ENCODE data around the gene CEP128.

CEP128 gene

DNA sequence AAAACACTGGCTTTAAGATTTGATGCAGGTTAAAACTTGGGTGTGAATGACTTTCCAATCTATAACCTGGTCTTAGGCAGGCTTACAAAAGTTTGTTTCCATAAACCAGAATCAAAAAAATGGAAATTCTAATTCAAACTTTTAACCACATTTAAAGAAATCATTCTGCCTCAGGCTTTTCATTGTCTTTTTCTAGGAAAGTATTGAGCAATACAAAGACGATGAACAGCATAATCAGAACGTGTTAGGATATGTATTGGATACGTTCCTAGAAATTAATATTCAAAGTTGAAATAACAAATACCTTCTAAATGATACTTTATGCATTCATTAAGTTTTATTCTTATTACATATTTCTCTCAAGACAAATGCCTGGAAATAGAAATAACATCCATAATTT lies 172.9 kb downstream of the CEP128 start:
- Histone ChIP-seq H3K4me3 (ENCODE audit: low read depth in 1 of 5, low read length in 5 of 5) (no peak overlapping the region), H3K9me3 (ENCODE audit: control insufficient read depth in 5 of 5, low read length in 5 of 5) (peaks cover 0 to 5% (median 2%) of the 10 kb centered on the region in 5 donors), H3K4me1 (ENCODE audit: control insufficient read depth in 5 of 5, insufficient read depth in 5 of 5, low read length in 5 of 5) (no peaks in the 10 kb centered on the region), H3K27me3 (ENCODE audit: control insufficient read depth in 5 of 5, insufficient read depth in 4 of 5, low read length in 5 of 5) (no peaks in the 10 kb centered on the region), H3K9ac (ENCODE audit: low read length in 5 of 5) (no peak overlapping the region), H3K27ac (ENCODE audit: low read depth, low read length) (no peak overlapping the region), H3K36me3 (ENCODE audit: control insufficient read depth in 5 of 5, insufficient read depth in 5 of 5, low read length in 5 of 5) (no peaks in the 10 kb centered on the region)

DNA sequence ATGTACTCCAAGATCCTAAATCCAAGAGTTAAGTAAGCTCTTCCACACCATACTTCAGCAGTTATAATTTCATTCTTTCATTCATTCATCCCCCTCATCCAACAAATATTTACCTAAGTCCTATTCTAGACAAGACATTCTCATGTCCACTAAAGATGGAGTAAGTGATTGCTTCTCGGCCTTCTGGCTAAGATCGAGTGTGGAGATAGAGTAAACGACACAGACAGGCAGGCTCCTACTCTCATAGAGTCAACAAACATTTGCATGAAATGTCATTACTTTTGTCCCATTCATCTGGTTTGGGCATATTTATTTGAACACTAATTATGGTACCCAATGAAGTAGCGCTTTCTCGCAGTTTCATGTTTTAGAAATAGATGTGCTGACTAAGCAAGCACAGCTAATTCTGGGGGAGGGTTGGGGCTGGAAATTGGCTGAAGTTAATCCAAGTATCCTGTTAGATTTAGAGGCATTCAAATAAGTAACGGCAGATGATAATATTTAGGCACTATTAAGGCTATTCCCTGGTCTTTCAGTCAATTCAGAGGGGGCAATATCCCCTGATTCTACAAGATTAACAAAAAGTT lies 176.5 kb downstream of the CEP128 start:
- Histone ChIP-seq H3K4me3 (ENCODE audit: low read depth in 1 of 5, low read length in 5 of 5) (no peak overlapping the region), H3K36me3 (ENCODE audit: control insufficient read depth in 5 of 5, insufficient read depth in 5 of 5, low read length in 5 of 5) (peaks cover 0 to 11% (median 3%) of the 10 kb centered on the region in 5 donors), H3K9ac (ENCODE audit: low read length in 5 of 5) (no peak overlapping the region), H3K9me3 (ENCODE audit: control insufficient read depth in 5 of 5, low read length in 5 of 5) (peaks cover 0 to 4% (median 0%) of the 10 kb centered on the region in 5 donors), H3K4me1 (ENCODE audit: control insufficient read depth in 5 of 5, insufficient read depth in 5 of 5, low read length in 5 of 5) (no peaks in the 10 kb centered on the region), H3K27me3 (ENCODE audit: control insufficient read depth in 5 of 5, insufficient read depth in 4 of 5, low read length in 5 of 5) (no peaks in the 10 kb centered on the region), H3K27ac (ENCODE audit: low read depth, low read length) (no peak overlapping the region)

DNA sequence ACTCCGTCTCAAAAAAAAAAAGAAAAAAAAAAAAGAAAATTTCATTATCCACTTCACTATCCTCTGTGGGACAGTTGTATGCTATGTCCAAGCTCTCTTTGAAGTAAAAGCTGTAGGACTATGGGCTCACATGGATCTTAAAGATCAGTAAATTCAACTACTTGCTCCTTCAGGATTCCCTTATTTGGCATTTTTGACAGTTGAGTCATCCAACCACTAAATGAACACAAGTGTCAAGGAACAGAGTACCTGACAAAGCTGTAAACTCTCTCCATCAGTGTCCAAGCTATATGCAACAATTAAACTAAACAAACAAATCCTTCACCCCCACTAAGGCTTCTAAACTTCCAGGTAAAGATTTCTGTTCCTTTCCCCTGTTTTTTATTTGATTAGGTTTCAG lies 177.0 kb downstream of the CEP128 start:
- H3K36me3 ChIP-seq (ENCODE audit: control insufficient read depth in 5 of 5, insufficient read depth in 5 of 5, low read length in 5 of 5): peaks cover 0 to 11% (median 3%) of the 10 kb centered on the region in 5 donors
- H3K9ac ChIP-seq (ENCODE audit: low read length in 5 of 5): no peak overlapping the region
- H3K27me3 ChIP-seq (ENCODE audit: control insufficient read depth in 5 of 5, insufficient read depth in 4 of 5, low read length in 5 of 5): no peaks in the 10 kb centered on the region
- H3K27ac ChIP-seq (ENCODE audit: low read depth, low read length): no peak overlapping the region
- no peaks in the 10 kb centered on the region for H3K9me3 ChIP-seq (ENCODE audit: control insufficient read depth in 5 of 5, low read length in 5 of 5)
- H3K4me3 ChIP-seq (ENCODE audit: low read depth in 1 of 5, low read length in 5 of 5): no peak overlapping the region
- no peaks in the 10 kb centered on the region for H3K4me1 ChIP-seq (ENCODE audit: control insufficient read depth in 5 of 5, insufficient read depth in 5 of 5, low read length in 5 of 5)

DNA sequence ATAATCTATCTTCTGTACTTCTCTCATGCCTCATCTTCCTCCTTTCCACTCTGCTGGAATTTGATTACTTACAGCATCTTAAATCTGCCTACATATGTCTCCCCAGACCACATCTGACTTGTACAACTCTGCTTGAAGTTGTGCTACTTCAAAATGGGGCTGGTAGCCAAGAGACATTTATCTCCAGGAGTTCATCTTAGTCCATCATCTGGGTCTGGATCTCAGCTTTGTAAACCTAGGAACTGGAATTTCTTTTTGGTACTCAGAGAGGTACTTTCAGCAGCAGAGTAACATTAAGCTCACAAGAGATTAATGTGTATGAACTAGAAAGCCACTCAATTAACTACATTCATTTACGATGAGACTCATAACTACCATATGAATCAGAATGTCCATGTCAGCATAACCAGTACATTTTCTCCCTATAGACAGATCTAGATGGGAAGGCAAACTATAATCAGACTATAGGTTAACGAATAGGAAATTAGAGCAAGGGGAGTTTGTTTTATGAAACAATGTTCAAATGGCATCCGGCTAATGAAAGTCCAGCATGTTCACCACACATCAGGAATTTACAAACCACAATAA lies 178.8 kb downstream of the CEP128 start:
- no peak overlapping the region for H3K4me3 ChIP-seq (ENCODE audit: low read depth in 1 of 5, low read length in 5 of 5)
- H3K4me1 ChIP-seq (ENCODE audit: control insufficient read depth in 5 of 5, insufficient read depth in 5 of 5, low read length in 5 of 5): no peaks in the 10 kb centered on the region
- H3K9ac ChIP-seq (ENCODE audit: low read length in 5 of 5): no peak overlapping the region
- no peaks in the 10 kb centered on the region for H3K27me3 ChIP-seq (ENCODE audit: control insufficient read depth in 5 of 5, insufficient read depth in 4 of 5, low read length in 5 of 5)
- no peaks in the 10 kb centered on the region for H3K9me3 ChIP-seq (ENCODE audit: control insufficient read depth in 5 of 5, low read length in 5 of 5)
- H3K36me3 ChIP-seq (ENCODE audit: control insufficient read depth in 5 of 5, insufficient read depth in 5 of 5, low read length in 5 of 5): peaks cover 0 to 11% (median 3%) of the 10 kb centered on the region in 5 donors
- no peak overlapping the region for H3K27ac ChIP-seq (ENCODE audit: low read depth, low read length)

DNA sequence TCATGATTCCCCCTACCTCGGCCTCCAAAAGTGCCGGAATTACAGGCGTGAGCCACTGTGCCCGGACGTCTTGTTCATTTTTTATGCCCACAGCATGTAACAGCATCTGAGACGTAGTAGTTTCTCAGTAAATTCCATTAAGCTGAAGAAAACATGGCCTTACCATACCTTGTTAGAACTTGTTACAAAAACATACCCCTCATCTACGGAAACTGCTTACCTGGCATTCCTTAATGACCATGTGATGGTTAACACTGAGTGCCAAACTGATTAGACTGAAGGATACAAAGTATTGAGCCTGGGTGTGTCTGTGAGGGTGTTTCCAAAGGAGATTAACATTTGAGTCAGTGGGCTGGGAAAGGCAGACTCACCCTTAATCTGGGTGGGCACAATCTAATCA lies 186.8 kb downstream of the CEP128 start:
- H3K9ac ChIP-seq (ENCODE audit: low read length in 5 of 5): no peak overlapping the region
- H3K9me3 ChIP-seq (ENCODE audit: control insufficient read depth in 5 of 5, low read length in 5 of 5): no peaks in the 10 kb centered on the region
- no peak overlapping the region for H3K4me3 ChIP-seq (ENCODE audit: low read depth in 1 of 5, low read length in 5 of 5)
- no peak overlapping the region for H3K27ac ChIP-seq (ENCODE audit: low read depth, low read length)
- peaks cover 0 to 4% (median 0%) of the 10 kb centered on the region in 5 donors for H3K36me3 ChIP-seq (ENCODE audit: control insufficient read depth in 5 of 5, insufficient read depth in 5 of 5, low read length in 5 of 5)
- no peaks in the 10 kb centered on the region for H3K4me1 ChIP-seq (ENCODE audit: control insufficient read depth in 5 of 5, insufficient read depth in 5 of 5, low read length in 5 of 5)
- no peaks in the 10 kb centered on the region for H3K27me3 ChIP-seq (ENCODE audit: control insufficient read depth in 5 of 5, insufficient read depth in 4 of 5, low read length in 5 of 5)

DNA sequence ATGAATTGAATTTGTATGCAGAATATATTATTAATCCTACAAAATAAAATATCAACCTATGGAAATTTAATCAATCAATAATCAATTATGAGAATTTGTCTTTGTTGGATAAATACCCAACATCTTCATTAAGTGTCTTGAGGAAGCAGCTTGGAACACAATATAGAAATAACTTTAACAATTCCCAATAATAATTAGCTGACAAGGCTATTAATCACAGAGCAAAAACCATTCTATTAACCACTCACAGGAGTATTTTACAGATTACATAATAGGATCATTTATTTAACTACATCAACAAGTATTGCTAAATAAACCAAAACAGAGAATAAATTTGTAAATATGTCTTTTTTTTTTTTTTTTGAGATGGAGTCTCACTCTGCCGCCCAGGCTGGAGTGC lies 190.3 kb downstream of the CEP128 start:
- Histone ChIP-seq H3K9ac (ENCODE audit: low read length in 5 of 5) (no peak overlapping the region), H3K4me3 (ENCODE audit: low read depth in 1 of 5, low read length in 5 of 5) (no peak overlapping the region), H3K27ac (ENCODE audit: low read depth, low read length) (no peak overlapping the region), H3K4me1 (ENCODE audit: control insufficient read depth in 5 of 5, insufficient read depth in 5 of 5, low read length in 5 of 5) (no peaks in the 10 kb centered on the region), H3K27me3 (ENCODE audit: control insufficient read depth in 5 of 5, insufficient read depth in 4 of 5, low read length in 5 of 5) (no peaks in the 10 kb centered on the region), H3K9me3 (ENCODE audit: control insufficient read depth in 5 of 5, low read length in 5 of 5) (no peaks in the 10 kb centered on the region), H3K36me3 (ENCODE audit: control insufficient read depth in 5 of 5, insufficient read depth in 5 of 5, low read length in 5 of 5) (peaks cover 0 to 3% (median 0%) of the 10 kb centered on the region in 5 donors)

DNA sequence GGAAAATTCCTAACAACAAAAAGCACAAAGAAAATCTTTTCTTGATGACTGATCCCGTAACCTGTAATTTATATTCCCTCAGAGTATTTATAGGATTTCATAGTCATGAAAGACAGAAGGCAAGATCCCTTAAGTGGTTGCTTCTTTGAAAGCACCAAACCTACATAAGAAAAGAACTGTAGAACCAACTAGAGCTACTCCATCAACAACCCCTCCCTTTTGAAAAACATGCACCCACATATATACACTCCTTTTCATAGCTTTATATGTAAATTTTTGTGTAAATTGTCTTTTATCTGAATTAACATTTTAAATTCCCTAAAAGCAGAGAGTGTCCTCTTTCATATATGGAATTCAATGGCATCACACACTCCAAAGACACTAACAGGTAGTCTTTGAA lies 215.3 kb downstream of the CEP128 start:
- H3K27ac ChIP-seq (ENCODE audit: low read depth, low read length): no peak overlapping the region
- peaks cover 0 to 5% (median 0%) of the 10 kb centered on the region in 5 donors for H3K36me3 ChIP-seq (ENCODE audit: control insufficient read depth in 5 of 5, insufficient read depth in 5 of 5, low read length in 5 of 5)
- H3K27me3 ChIP-seq (ENCODE audit: control insufficient read depth in 5 of 5, insufficient read depth in 4 of 5, low read length in 5 of 5): no peaks in the 10 kb centered on the region
- no peaks in the 10 kb centered on the region for H3K4me1 ChIP-seq (ENCODE audit: control insufficient read depth in 5 of 5, insufficient read depth in 5 of 5, low read length in 5 of 5)
- no peak overlapping the region for H3K9ac ChIP-seq (ENCODE audit: low read length in 5 of 5)
- no peaks in the 10 kb centered on the region for H3K9me3 ChIP-seq (ENCODE audit: control insufficient read depth in 5 of 5, low read length in 5 of 5)
- H3K4me3 ChIP-seq (ENCODE audit: low read depth in 1 of 5, low read length in 5 of 5): no peak overlapping the region

DNA sequence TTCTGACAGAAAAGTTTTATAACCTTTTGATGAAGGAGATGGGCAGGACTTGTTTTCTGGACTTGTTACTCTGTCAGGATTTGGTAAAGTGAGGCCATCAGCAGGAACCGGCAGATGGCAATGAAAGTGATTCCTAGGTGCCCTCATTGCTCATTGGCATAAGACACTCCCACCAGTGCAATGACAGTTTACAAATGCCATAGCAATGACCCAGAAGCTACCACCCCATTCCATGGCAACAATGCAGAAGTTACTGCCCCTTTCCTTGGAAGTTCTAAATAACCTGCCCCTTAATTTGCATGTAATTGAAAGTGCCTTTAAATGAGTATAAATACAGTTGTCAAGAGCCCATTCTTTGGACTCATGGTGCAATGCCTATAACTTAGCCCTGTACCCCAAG lies 222.6 kb downstream of the CEP128 start:
- Histone ChIP-seq H3K4me3 (ENCODE audit: low read depth in 1 of 5, low read length in 5 of 5) (no peak overlapping the region), H3K9ac (ENCODE audit: low read length in 5 of 5) (no peak overlapping the region), H3K4me1 (ENCODE audit: control insufficient read depth in 5 of 5, insufficient read depth in 5 of 5, low read length in 5 of 5) (no peaks in the 10 kb centered on the region), H3K36me3 (ENCODE audit: control insufficient read depth in 5 of 5, insufficient read depth in 5 of 5, low read length in 5 of 5) (peaks cover 0 to 8% (median 0%) of the 10 kb centered on the region in 5 donors), H3K27ac (ENCODE audit: low read depth, low read length) (no peak overlapping the region), H3K27me3 (ENCODE audit: control insufficient read depth in 5 of 5, insufficient read depth in 4 of 5, low read length in 5 of 5) (no peaks in the 10 kb centered on the region), H3K9me3 (ENCODE audit: control insufficient read depth in 5 of 5, low read length in 5 of 5) (no peaks in the 10 kb centered on the region)

DNA sequence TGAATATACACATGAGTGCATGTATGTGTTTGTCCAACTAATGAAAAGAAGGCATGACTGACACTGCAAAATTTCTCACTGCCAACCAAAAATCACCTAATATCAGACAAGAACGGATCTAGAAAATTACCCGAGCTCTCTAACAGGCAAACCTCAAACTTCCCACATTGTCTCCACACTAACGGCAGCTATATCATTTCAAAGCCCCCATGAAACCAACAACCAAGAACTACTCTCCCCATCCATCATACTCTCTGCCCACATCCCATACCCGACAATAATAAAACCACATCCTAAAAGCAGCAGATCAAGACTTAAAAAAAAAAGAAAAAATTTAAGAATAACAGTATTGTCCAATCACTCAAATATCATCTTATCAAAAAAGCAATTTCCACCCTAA lies 227.1 kb downstream of the CEP128 start:
- Histone ChIP-seq H3K27me3 (ENCODE audit: control insufficient read depth in 5 of 5, insufficient read depth in 4 of 5, low read length in 5 of 5) (no peaks in the 10 kb centered on the region), H3K4me3 (ENCODE audit: low read depth in 1 of 5, low read length in 5 of 5) (no peak overlapping the region), H3K27ac (ENCODE audit: low read depth, low read length) (no peak overlapping the region), H3K9me3 (ENCODE audit: control insufficient read depth in 5 of 5, low read length in 5 of 5) (no peaks in the 10 kb centered on the region), H3K4me1 (ENCODE audit: control insufficient read depth in 5 of 5, insufficient read depth in 5 of 5, low read length in 5 of 5) (no peaks in the 10 kb centered on the region), H3K9ac (ENCODE audit: low read length in 5 of 5) (no peak overlapping the region), H3K36me3 (ENCODE audit: control insufficient read depth in 5 of 5, insufficient read depth in 5 of 5, low read length in 5 of 5) (no peaks in the 10 kb centered on the region)

DNA sequence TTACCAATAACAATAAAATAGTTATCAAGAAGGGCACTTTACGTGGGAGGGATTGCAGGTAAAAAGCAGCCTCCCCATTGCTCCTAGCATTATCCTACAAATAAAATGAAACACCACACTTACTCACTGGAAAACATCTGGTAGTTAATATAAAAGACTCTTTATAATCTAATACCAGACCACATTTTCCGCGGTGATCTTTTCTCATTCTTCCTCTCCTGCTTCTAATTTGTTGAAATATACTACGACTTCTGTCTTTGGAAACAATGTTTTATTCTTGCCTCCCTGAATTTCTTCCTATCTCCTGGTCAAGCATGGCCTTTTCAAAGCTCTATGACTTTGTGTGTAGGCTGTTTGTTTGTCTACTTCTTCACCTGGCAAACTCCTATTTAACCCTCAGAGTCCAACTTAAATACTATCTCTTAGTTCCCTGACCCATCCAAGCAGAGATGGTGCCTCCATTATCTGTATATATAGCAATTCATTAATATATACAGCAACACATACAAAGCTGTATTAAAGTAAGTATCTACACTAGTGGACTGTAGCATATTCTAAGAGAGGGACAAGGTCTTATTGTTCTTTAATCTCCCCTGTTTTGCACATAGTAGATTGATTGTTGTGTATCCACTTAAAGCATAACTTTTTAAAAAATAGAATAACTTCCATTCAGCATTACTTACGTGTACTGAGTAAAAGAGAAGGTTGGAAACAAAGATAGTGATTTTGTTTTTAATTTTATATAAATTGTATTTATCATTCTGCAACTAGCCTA lies 228.3 kb downstream of the CEP128 start:
- Histone ChIP-seq H3K4me1 (ENCODE audit: control insufficient read depth in 5 of 5, insufficient read depth in 5 of 5, low read length in 5 of 5) (no peaks in the 10 kb centered on the region), H3K27me3 (ENCODE audit: control insufficient read depth in 5 of 5, insufficient read depth in 4 of 5, low read length in 5 of 5) (no peaks in the 10 kb centered on the region), H3K27ac (ENCODE audit: low read depth, low read length) (no peak overlapping the region), H3K36me3 (ENCODE audit: control insufficient read depth in 5 of 5, insufficient read depth in 5 of 5, low read length in 5 of 5) (no peaks in the 10 kb centered on the region), H3K9me3 (ENCODE audit: control insufficient read depth in 5 of 5, low read length in 5 of 5) (no peaks in the 10 kb centered on the region), H3K4me3 (ENCODE audit: low read depth in 1 of 5, low read length in 5 of 5) (no peak overlapping the region), H3K9ac (ENCODE audit: low read length in 5 of 5) (no peak overlapping the region)
